Epithelial cell of esophagus (primary cell): ENCODE data around the gene PSTPIP2.

Experiments used
- DNase-seq: peaks from one replicate; pipeline ENCODE4 v3.0.0; 2010; ENCODE audit warnings: low read depth
- H3K4me3 ChIP-seq: 2 replicates; pipeline ENCODE4 v1.5.1; 2011; ENCODE audit warnings: mild to moderate bottlenecking, low read length, control low read depth
- CTCF ChIP-seq: IDR thresholded peaks from 2 replicates; pipeline ENCODE4 v1.5.1; 2011; ENCODE audit warnings: low read depth, mild to moderate bottlenecking, low read length, control low read depth, inconsistent platforms; ENCODE audit not compliant: insufficient read depth; ENCODE audit errors: missing control alignments

The PSTPIP2 gene

GRCh38 chr18:46037512-46038305, 34.4 kb downstream of the PSTPIP2 start:
- no peak for TF ChIP-seq CTCF
- DNase-seq, result no peak
- no peak overlapping the region for H3K4me3 ChIP-seq

DNA sequence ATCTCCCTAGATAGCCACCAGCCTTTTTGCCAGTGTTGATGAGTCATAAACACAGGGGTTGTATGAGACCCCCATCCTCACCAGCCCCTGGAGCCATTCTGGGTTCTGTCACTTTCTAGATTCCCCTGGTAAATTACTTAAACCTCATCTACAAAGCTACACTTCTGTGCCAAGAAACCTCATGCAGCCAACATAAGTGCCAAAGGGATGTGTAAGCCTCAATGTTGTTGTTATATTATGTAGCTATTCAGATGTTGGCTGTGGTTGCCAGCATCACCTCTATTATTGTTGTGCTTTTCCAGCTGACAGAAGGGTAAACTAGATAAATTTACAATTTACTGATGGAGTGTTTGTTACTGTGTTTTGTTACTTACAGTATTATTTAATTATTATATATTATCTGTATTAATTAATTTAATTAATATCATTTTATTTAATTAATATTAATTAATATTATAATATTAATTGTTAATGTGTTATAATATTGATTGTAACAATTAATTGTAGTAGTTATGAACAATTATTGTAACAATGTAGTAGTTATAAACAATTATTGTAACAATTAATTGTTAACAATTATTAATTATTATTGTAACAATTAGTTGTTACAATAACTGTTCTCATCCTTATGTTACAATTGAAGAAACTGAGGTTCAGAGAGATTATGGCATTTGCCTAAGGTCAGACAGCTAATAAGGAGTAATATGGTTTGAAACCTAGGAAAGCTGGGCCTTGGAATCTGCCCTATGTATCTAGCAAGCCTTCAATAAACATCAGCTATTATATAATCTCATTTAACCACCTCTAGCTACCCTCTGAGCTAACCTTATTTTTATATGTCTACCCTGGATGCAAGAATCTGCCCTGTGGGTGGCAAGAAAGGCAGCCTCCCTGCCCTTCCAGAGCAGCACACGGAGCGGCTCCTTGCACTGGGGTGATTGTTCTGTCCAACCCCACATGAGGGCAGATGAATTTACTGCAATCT, 36.1 kb downstream of the PSTPIP2 start:
- no peak for DNase-seq
- TF ChIP-seq CTCF, result no peak
- H3K4me3 ChIP-seq, result no peak overlapping the region

DNA sequence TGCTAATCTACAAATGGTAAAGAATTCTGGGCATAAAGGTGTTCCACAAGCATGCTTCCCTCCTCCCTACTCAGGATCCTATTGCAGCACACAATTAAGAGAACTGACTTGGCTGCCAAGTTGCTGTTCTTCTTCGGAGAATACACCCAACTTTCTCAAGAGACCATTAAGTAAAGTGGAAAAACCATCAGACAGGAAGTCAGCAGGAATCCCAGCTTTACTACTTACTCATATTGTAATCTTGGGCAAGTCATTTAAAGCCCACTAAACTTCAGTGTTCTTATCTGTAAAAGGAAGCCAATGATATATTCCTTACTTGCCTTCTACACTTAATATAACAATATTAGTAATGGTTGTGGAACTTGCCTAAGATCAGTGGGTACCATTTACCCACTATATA, 37.8 kb downstream of the PSTPIP2 start:
- no peak overlapping the region for H3K4me3 ChIP-seq
- no peak for DNase-seq
- no peak for TF ChIP-seq CTCF

GRCh38 chr18:46031741-46032140, 40.3 kb downstream of the PSTPIP2 start:
- DNase-seq, result no peak
- H3K4me3 ChIP-seq, result no peak overlapping the region
- no peak for TF ChIP-seq CTCF

GRCh38 chr18:46028536-46028891, 43.5 kb downstream of the PSTPIP2 start:
- peak overlapping the region; percentile 41 for H3K4me3 ChIP-seq
- DNase-seq, result no peak
- TF ChIP-seq CTCF, result no peak

DNA sequence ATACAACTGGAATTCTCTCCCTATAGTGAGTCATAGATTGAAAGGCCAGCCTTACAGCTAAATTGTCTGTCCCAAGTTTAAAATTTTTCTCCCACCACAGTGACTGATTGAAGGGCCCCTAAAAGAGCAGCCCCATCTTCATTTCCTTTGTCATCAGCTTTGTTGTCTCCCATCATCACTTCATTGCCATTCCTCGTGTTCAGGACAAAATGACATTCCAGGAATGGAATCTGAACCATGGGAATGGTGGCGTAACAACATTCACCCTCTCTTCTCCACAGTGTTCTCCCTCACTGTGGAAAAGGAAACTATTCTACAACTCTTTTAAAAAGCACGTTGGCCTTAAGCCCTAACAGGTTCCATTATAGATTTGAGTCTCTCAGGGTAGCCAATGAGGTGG, 52.1 kb downstream of the PSTPIP2 start:
- TF ChIP-seq CTCF, result no peak
- no peak overlapping the region for H3K4me3 ChIP-seq
- DNase-seq, result no peak
